ENCODE results near the gene RAB44.

DNA sequence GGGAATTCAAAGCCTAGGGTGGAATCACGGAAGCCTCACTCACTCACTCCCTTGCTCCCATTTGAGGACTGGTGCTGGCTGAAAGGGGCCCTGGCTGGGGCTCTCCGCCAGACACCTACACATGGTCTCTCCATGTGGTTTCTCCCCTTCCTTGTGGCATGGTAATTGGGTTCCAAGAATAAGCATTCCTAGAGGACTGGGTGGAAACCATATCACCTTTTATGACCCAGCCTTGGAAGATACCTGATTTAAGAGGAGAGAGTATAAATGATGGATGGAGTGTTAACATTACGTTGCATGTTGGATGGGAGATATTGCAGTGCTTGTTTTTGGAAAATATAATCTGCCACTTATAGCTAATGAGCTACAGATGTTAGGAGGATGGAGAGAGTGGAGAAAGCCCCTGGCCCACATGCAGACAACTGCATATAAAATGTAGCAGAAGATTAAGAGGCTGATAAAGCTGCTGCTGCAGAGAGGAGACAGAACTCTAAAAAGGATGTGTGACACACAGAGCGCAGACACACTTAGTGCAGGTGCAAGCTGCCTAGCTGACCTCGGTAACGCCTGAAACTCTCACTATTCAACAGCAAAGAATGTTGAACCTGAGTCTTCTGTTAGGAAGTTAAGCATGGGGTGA, 42.4 kb upstream of the RAB44 start:
- TF ChIP-seq EZH2phosphoT487 (IDR thresholded peaks at IDR 0.05) = no peak
- TF ChIP-seq, protein P1, sequence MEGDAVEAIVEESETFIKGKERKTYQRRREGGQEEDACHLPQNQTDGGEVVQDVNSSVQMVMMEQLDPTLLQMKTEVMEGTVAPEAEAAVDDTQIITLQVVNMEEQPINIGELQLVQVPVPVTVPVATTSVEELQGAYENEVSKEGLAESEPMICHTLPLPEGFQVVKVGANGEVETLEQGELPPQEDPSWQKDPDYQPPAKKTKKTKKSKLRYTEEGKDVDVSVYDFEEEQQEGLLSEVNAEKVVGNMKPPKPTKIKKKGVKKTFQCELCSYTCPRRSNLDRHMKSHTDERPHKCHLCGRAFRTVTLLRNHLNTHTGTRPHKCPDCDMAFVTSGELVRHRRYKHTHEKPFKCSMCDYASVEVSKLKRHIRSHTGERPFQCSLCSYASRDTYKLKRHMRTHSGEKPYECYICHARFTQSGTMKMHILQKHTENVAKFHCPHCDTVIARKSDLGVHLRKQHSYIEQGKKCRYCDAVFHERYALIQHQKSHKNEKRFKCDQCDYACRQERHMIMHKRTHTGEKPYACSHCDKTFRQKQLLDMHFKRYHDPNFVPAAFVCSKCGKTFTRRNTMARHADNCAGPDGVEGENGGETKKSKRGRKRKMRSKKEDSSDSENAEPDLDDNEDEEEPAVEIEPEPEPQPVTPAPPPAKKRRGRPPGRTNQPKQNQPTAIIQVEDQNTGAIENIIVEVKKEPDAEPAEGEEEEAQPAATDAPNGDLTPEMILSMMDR (IDR thresholded peaks at IDR 0.05) = no peak
